HCT116 (cell line): Measurements from ENCODE around the gene KIAA1755.

Source experiments
- CTCF ChIP-seq, 3 experiments: fragments of 200-600 bp in 1 of 3; sonication (generic) in 1 of 3; IDR thresholded peaks in 2 of 3; conservative IDR thresholded peaks in 1 of 3; 2 replicates each; pipeline ENCODE4 v1.5.1; 2012 to 2017; ENCODE audit warnings: low read depth in 2 of 3, low read length in 2 of 3, antibody characterized with exemption in 1 of 3, borderline replicate concordance in 1 of 3, control low read depth in 1 of 3, mild to moderate bottlenecking in 1 of 3, mixed read lengths in 1 of 3, mixed run types in 1 of 3, moderate library complexity in 1 of 3; ENCODE audit not compliant: insufficient read depth in 1 of 3
- EZH2 ChIP-seq: fragments of 200-600 bp; sonication (generic); IDR thresholded peaks from 2 replicates; pipeline ENCODE4 v1.6.1; 2017; ENCODE audit warnings: antibody characterized with exemption, mixed run types
- POLR2A ChIP-seq: IDR thresholded peaks from 2 replicates; pipeline ENCODE4 v1.7.0; 2011; ENCODE audit warnings: borderline replicate concordance; ENCODE audit not compliant: insufficient read depth, insufficient read length; ENCODE audit errors: extremely low read depth
- REST ChIP-seq: IDR thresholded peaks from 2 replicates; pipeline ENCODE4 v1.6.1; 2012; ENCODE audit warnings: low read depth
- SIN3A ChIP-seq: IDR thresholded peaks from 2 replicates; pipeline ENCODE4 v1.6.1; 2012; ENCODE audit warnings: low read depth
- YY1 ChIP-seq: IDR thresholded peaks from 2 replicates; pipeline ENCODE4 v1.6.1; 2011; ENCODE audit warnings: low read length, low read depth, moderate library complexity, mild to moderate bottlenecking; ENCODE audit not compliant: insufficient replicate concordance; ENCODE audit errors: extremely low read depth

GRCh38 chr20:38272398-38272797 is 11.9 kb upstream of the KIAA1755 start:
- no peak for TF ChIP-seq CTCF (IDR thresholded peaks at IDR 0.05 in 2 of 3, conservative IDR thresholded peaks at IDR 0.05 in 1 of 3; ENCODE audit: borderline replicate concordance in 1 of 3, insufficient read depth in 1 of 3, low read depth in 2 of 3, low read length in 2 of 3)
- TF ChIP-seq YY1 = no peak
- no peak for TF ChIP-seq SIN3A
- TF ChIP-seq REST = no peak
- no peak for TF ChIP-seq POLR2A
- no peak for TF ChIP-seq EZH2
